ENCODE data around the gene EN1.

Gene EN1

GRCh38 chr2:118853129-118853640, 5.7 kb upstream of the EN1 start:
- peak; percentile 22 for DNase-seq (ENCODE audit: low spot score)
- in situ Hi-C loops (cut with MboI; ENCODE audit: low sequenced_read_pairs, unreplicated experiment): loop anchor here (10.0 to 25.0 kb wide), 2 partner anchors 628 to 816 kb away; no protein-coding TSS in a partner anchor

GRCh38 chr2:118852605-118853128, 5.2 kb upstream of the EN1 start:
- no peak for TF ChIP-seq CTCF (IDR thresholded peaks at IDR 0.05; ENCODE audit: borderline replicate concordance, control extremely low read depth, extremely low read depth, insufficient read depth, missing control alignments)
- in situ Hi-C loops (cut with MboI; ENCODE audit: low sequenced_read_pairs, unreplicated experiment): loop anchor here (10.0 to 25.0 kb wide), 2 partner anchors 628 to 815 kb away; no protein-coding TSS in a partner anchor
- DNase-seq (ENCODE audit: low spot score): peak; percentile 32

More at GRCh38 chr2:118853129-118853640, 5.7 kb upstream of the EN1 start:
- no peak for TF ChIP-seq CTCF (IDR thresholded peaks at IDR 0.05; ENCODE audit: borderline replicate concordance, control extremely low read depth, extremely low read depth, insufficient read depth, missing control alignments)

GRCh38 chr2:118851650-118852049, 4.2 kb upstream of the EN1 start:
- in situ Hi-C loops (cut with MboI; ENCODE audit: low sequenced_read_pairs, unreplicated experiment): loop anchor here (10.0 to 25.0 kb wide), 2 partner anchors 627 to 814 kb away; no protein-coding TSS in a partner anchor
- TF ChIP-seq CTCF (IDR thresholded peaks at IDR 0.05; ENCODE audit: borderline replicate concordance, control extremely low read depth, extremely low read depth, insufficient read depth, missing control alignments): no peak

GRCh38 chr2:118850901-118851415, 3.5 kb upstream of the EN1 start:
- in situ Hi-C loops (cut with MboI; ENCODE audit: low sequenced_read_pairs, unreplicated experiment): loop anchor here (10.0 to 25.0 kb wide), 2 partner anchors 626 to 814 kb away; no protein-coding TSS in a partner anchor
- no peak for TF ChIP-seq CTCF (IDR thresholded peaks at IDR 0.05; ENCODE audit: borderline replicate concordance, control extremely low read depth, extremely low read depth, insufficient read depth, missing control alignments)
- DNase-seq (ENCODE audit: low spot score): peak; percentile 11

More at GRCh38 chr2:118851650-118852049, 4.2 kb upstream of the EN1 start:
- DNase-seq (ENCODE audit: low spot score): peak; percentile 10

GRCh38 chr2:118850168-118850900, 2.9 kb upstream of the EN1 start:
- in situ Hi-C loops (cut with MboI; ENCODE audit: low sequenced_read_pairs, unreplicated experiment): loop anchor here (10.0 to 25.0 kb wide), 2 partner anchors 626 to 813 kb away; no protein-coding TSS in a partner anchor
- no peak for TF ChIP-seq CTCF (IDR thresholded peaks at IDR 0.05; ENCODE audit: borderline replicate concordance, control extremely low read depth, extremely low read depth, insufficient read depth, missing control alignments)

More at GRCh38 chr2:118850168-118850900, 2.9 kb upstream of the EN1 start:
- DNase-seq (ENCODE audit: low spot score): peak; percentile 21
